Measurements from ENCODE around the gene ERP44.
"Not testable (repeated sequence)": the region's sequence is repeated elsewhere in the genome, so short reads cannot be mapped to it uniquely, and the experiment has no call there.

ERP44 gene

GRCh38 chr9:100101608-100102007 is 2.8 kb upstream of the ERP44 start:
- Histone ChIP-seq H3K36me3 (ENCODE audit: insufficient read depth, insufficient read length, low read length) (peaks cover 40% of the 10 kb centered on the region), H3K9ac (ENCODE audit: insufficient read length, low read depth) (no peak overlapping the region), H3K27me3 (ENCODE audit: insufficient read depth, insufficient read length) (no peaks in the 10 kb centered on the region), H3K4me3 (ENCODE audit: insufficient read length, low read depth) (no peak overlapping the region), H3K9me3 (ENCODE audit: insufficient read depth, low read length) (no peaks in the 10 kb centered on the region), H3K4me1 (ENCODE audit: insufficient read depth, insufficient read length) (no peaks in the 10 kb centered on the region)
- TF ChIP-seq SUZ12 (IDR thresholded peaks at IDR 0.05; ENCODE audit: extremely low read depth, insufficient read depth, insufficient read length) (no peak), YY1 (IDR thresholded peaks at IDR 0.05; ENCODE audit: insufficient read depth, insufficient read length) (no peak), ZNF274 (IDR thresholded peaks at IDR 0.05; ENCODE audit: low read depth, low read length) (no peak)
- no peak for DNase-seq (ENCODE audit: low read depth, low spot score)

- no peak for DNase-seq (ENCODE audit: low read depth, low spot score)
- no peaks in the 10 kb centered on the region for H3K27me3 ChIP-seq (ENCODE audit: insufficient read depth, insufficient read length)
- H3K9ac ChIP-seq (ENCODE audit: insufficient read length, low read depth): peak overlapping the region; percentile 87
- no peaks in the 10 kb centered on the region for H3K4me1 ChIP-seq (ENCODE audit: insufficient read depth, insufficient read length)
- no peaks in the 10 kb centered on the region for H3K9me3 ChIP-seq (ENCODE audit: insufficient read depth, low read length)
- TF ChIP-seq ZNF274 (IDR thresholded peaks at IDR 0.05; ENCODE audit: low read depth, low read length): no peak
- no peak for TF ChIP-seq SUZ12 (IDR thresholded peaks at IDR 0.05; ENCODE audit: extremely low read depth, insufficient read depth, insufficient read length)
- no peak for TF ChIP-seq YY1 (IDR thresholded peaks at IDR 0.05; ENCODE audit: insufficient read depth, insufficient read length)
- H3K36me3 ChIP-seq (ENCODE audit: insufficient read depth, insufficient read length, low read length): peaks cover 28% of the 10 kb centered on the region
- H3K4me3 ChIP-seq (ENCODE audit: insufficient read length, low read depth): peak overlapping the region; percentile 99
These were observed 1.4 kb upstream of the ERP44 start for GRCh38 chr9:100100146-100100667.

- DNase-seq (ENCODE audit: low read depth, low spot score): peak; percentile 5
- Histone ChIP-seq H3K4me1 (ENCODE audit: insufficient read depth, insufficient read length) (no peaks in the 10 kb centered on the region), H3K4me3 (ENCODE audit: insufficient read length, low read depth) (peak overlapping the region; percentile 99), H3K9me3 (ENCODE audit: insufficient read depth, low read length) (no peaks in the 10 kb centered on the region), H3K36me3 (ENCODE audit: insufficient read depth, insufficient read length, low read length) (peaks cover 23% of the 10 kb centered on the region), H3K9ac (ENCODE audit: insufficient read length, low read depth) (peak overlapping the region; percentile 87), H3K27me3 (ENCODE audit: insufficient read depth, insufficient read length) (no peaks in the 10 kb centered on the region)
- no peak for TF ChIP-seq YY1 (IDR thresholded peaks at IDR 0.05; ENCODE audit: insufficient read depth, insufficient read length)
These were observed 882 bp upstream of the ERP44 start for GRCh38 chr9:100099722-100100042.

GRCh38 chr9:100098046-100098886 is 534 bp downstream of the ERP44 start:
- peak overlapping the region; percentile 99 for H3K4me3 ChIP-seq (ENCODE audit: insufficient read length, low read depth)
- H3K4me1 ChIP-seq (ENCODE audit: insufficient read depth, insufficient read length): no peaks in the 10 kb centered on the region
- H3K36me3 ChIP-seq (ENCODE audit: insufficient read depth, insufficient read length, low read length): peaks cover 15% of the 10 kb centered on the region
- peak; percentile 46 for DNase-seq (ENCODE audit: low read depth, low spot score)
- no peak for TF ChIP-seq YY1 (IDR thresholded peaks at IDR 0.05; ENCODE audit: insufficient read depth, insufficient read length)
- no peak for TF ChIP-seq ZNF274 (IDR thresholded peaks at IDR 0.05; ENCODE audit: low read depth, low read length)
- no peak for TF ChIP-seq SUZ12 (IDR thresholded peaks at IDR 0.05; ENCODE audit: extremely low read depth, insufficient read depth, insufficient read length)
- no peaks in the 10 kb centered on the region for H3K27me3 ChIP-seq (ENCODE audit: insufficient read depth, insufficient read length)
- H3K9ac ChIP-seq (ENCODE audit: insufficient read length, low read depth): peak overlapping the region; percentile 88
- no peaks in the 10 kb centered on the region for H3K9me3 ChIP-seq (ENCODE audit: insufficient read depth, low read length)

DNA sequence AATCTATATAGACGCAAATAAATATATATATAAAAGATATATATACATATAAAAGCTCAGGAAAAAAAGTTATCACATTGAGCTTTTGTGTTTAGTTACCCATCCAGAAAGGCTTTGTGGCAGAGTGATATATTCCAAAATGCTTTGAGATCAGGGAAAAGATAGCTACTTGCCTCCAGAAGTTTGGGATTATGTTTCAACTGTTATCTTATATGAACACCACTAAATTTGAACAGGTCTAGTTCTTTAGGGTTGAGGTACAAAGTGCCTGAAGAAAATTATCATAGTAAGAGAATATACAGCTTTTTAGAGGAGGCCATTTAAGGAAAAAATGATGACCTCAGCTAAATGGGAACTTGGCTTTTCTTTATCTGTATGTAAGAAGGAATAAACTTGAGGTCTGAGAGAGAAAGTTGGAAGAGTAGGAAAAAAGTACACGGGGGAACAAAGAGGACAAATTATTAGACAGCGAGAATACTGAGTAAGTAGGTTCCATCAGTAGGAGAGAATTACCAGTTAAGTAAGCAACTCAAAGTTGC is 2.4 kb downstream of the ERP44 start:
- H3K4me3 ChIP-seq (ENCODE audit: insufficient read length, low read depth): no peak overlapping the region
- no peaks in the 10 kb centered on the region for H3K9me3 ChIP-seq (ENCODE audit: insufficient read depth, low read length)
- no peak for DNase-seq (ENCODE audit: low read depth, low spot score)
- no peaks in the 10 kb centered on the region for H3K27me3 ChIP-seq (ENCODE audit: insufficient read depth, insufficient read length)
- no peak for TF ChIP-seq SUZ12 (IDR thresholded peaks at IDR 0.05; ENCODE audit: extremely low read depth, insufficient read depth, insufficient read length)
- TF ChIP-seq ZNF274 (IDR thresholded peaks at IDR 0.05; ENCODE audit: low read depth, low read length): no peak
- no peak for TF ChIP-seq YY1 (IDR thresholded peaks at IDR 0.05; ENCODE audit: insufficient read depth, insufficient read length)
- no peak overlapping the region for H3K9ac ChIP-seq (ENCODE audit: insufficient read length, low read depth)
- peaks cover 5% of the 10 kb centered on the region for H3K36me3 ChIP-seq (ENCODE audit: insufficient read depth, insufficient read length, low read length)
- H3K4me1 ChIP-seq (ENCODE audit: insufficient read depth, insufficient read length): no peaks in the 10 kb centered on the region

GRCh38 chr9:100094411-100094810 is 4.4 kb downstream of the ERP44 start:
- not testable (repeated sequence) for H3K36me3 ChIP-seq (ENCODE audit: insufficient read depth, insufficient read length, low read length); H3K4me3 ChIP-seq (ENCODE audit: insufficient read length, low read depth); H3K4me1 ChIP-seq (ENCODE audit: insufficient read depth, insufficient read length); H3K27me3 ChIP-seq (ENCODE audit: insufficient read depth, insufficient read length); DNase-seq (ENCODE audit: low read depth, low spot score); H3K9ac ChIP-seq (ENCODE audit: insufficient read length, low read depth); H3K9me3 ChIP-seq (ENCODE audit: insufficient read depth, low read length)

GRCh38 chr9:100092066-100092465 is 6.7 kb downstream of the ERP44 start:
- H3K36me3 ChIP-seq (ENCODE audit: insufficient read depth, insufficient read length, low read length): no peaks in the 10 kb centered on the region
- TF ChIP-seq YY1 (IDR thresholded peaks at IDR 0.05; ENCODE audit: insufficient read depth, insufficient read length) (no peak), SUZ12 (IDR thresholded peaks at IDR 0.05; ENCODE audit: extremely low read depth, insufficient read depth, insufficient read length) (no peak)
- H3K9me3 ChIP-seq (ENCODE audit: insufficient read depth, low read length): no peaks in the 10 kb centered on the region
- H3K27me3 ChIP-seq (ENCODE audit: insufficient read depth, insufficient read length): no peaks in the 10 kb centered on the region
- DNase-seq (ENCODE audit: low read depth, low spot score): no peak
- no peaks in the 10 kb centered on the region for H3K4me1 ChIP-seq (ENCODE audit: insufficient read depth, insufficient read length)
- H3K9ac ChIP-seq (ENCODE audit: insufficient read length, low read depth): no peak overlapping the region
- no peak overlapping the region for H3K4me3 ChIP-seq (ENCODE audit: insufficient read length, low read depth)

Data from NT2/D1 (cell line).